Measurements from ENCODE around the gene TCP11X2.
"Not testable (repeated sequence)": the region's sequence is repeated elsewhere in the genome, so short reads cannot be mapped to it uniquely, and the experiment has no call there.

TCP11X2 gene

GRCh38 chrX:102471762-102472220 is at the start of gene TCP11X2:
TCP11X2 (minus strand) TSS chrX:102471812.
- DNase-seq, result not testable (repeated sequence)

GRCh38 chrX:102517326-102517725 is 45.7 kb upstream of the TCP11X2 start:
- DNase-seq, result peak; percentile 11

GRCh38 chrX:102515975-102516941 is 44.6 kb upstream of the TCP11X2 start, which contains the start of gene TMSB15A:
TMSB15A (minus strand) TSS chrX:102516739.
- peak; percentile 63 for DNase-seq

- no peak for DNase-seq
Observed at GRCh38 chrX:102514536-102514935, 42.9 kb upstream of the TCP11X2 start.

GRCh38 chrX:102498732-102499131 is 27.1 kb upstream of the TCP11X2 start:
- no peak for DNase-seq

GRCh38 chrX:102491766-102492165 is 20.2 kb upstream of the TCP11X2 start:
- DNase-seq, result no peak

GRCh38 chrX:102478765-102479164 is 7.2 kb upstream of the TCP11X2 start:
- DNase-seq, result not testable (repeated sequence)

- not testable (repeated sequence) for DNase-seq
Observed at GRCh38 chrX:102470215-102470614, 1.4 kb downstream of the TCP11X2 start.

GRCh38 chrX:102458615-102459014 is 13.0 kb downstream of the TCP11X2 start:
- not testable (repeated sequence) for DNase-seq

GRCh38 chrX:102439908-102440307 is 31.7 kb downstream of the TCP11X2 start, which contains the start of gene NXF2B:
NXF2B (minus strand) TSS chrX:102440008; CDS start chrX:102380036, 59,972 bp downstream.
- DNase-seq, result not testable (repeated sequence)

GRCh38 chrX:102414493-102414892 is 57.1 kb downstream of the TCP11X2 start:
- DNase-seq, result not testable (repeated sequence)

Measured in NCI-H1436 treated with DMSO at 0.1 percent for 48 hours (cell line).